K562 (cell line): ENCODE data around the gene TAS1R3. TPM values are rescaled to one million over a fixed set of nuclear protein-coding genes. Genes with fewer than 3 reads are reported as not detected.

Experiments
- BRD9 ChIP-seq: fragments of 450-650 bp; IDR thresholded peaks from 2 replicates; pipeline ENCODE4 v1.6.1; 2018; ENCODE audit warnings: low read depth; ENCODE audit not compliant: partially characterized antibody
- CREM ChIP-seq: IDR thresholded peaks from 2 replicates; pipeline ENCODE4 v1.6.1; 2014; ENCODE audit warnings: antibody characterized with exemption, low read depth
- ESRRB ChIP-seq: fragments of 250-450 bp; sonication (Bioruptor Pico); IDR thresholded peaks from 2 replicates; pipeline ENCODE4 v1.5.0; 2020; ENCODE audit warnings: mild to moderate bottlenecking, moderate library complexity, borderline replicate concordance
- HDAC3 ChIP-seq: fragments of 450-650 bp; IDR thresholded peaks from 2 replicates; pipeline ENCODE4 v1.6.1; 2018; ENCODE audit warnings: borderline replicate concordance, mild to moderate bottlenecking, moderate library complexity; ENCODE audit not compliant: partially characterized antibody
- HNRNPUL1 ChIP-seq: fragments of 200-400 bp; formaldehyde crosslinking; IDR thresholded peaks from 2 replicates; pipeline ENCODE4 v1.6.1; 2017; ENCODE audit warnings: low read length
- MAZ ChIP-seq, 2 experiments: fragments of 450-650 bp in 1 of 2; sonication (generic) in 1 of 2; formaldehyde crosslinking; IDR thresholded peaks in 1 of 2; conservative IDR thresholded peaks in 1 of 2; 2 replicates each; pipeline versions ENCODE4 v1.4.0 to v1.5.0; 2020; ENCODE audit warnings: mild to moderate bottlenecking in 1 of 2, missing genetic modification reagents in 1 of 2
- MCM5 ChIP-seq: fragments of 450-650 bp; IDR thresholded peaks from 2 replicates; pipeline ENCODE4 v1.6.1; 2016; ENCODE audit warnings: low read depth
- NFIC ChIP-seq: fragments of 450-650 bp; IDR thresholded peaks from 2 replicates; pipeline ENCODE4 v1.6.1; 2017; ENCODE audit warnings: mild to moderate bottlenecking, inconsistent platforms
- PCBP1 ChIP-seq: fragments of 200-400 bp; formaldehyde crosslinking; IDR thresholded peaks from 2 replicates; pipeline ENCODE4 v1.6.1; 2018; ENCODE audit warnings: mild to moderate bottlenecking, low read depth, low read length; ENCODE audit not compliant: poor library complexity, severe bottlenecking
- POLR2B ChIP-seq: fragments of 450-650 bp; IDR thresholded peaks from 2 replicates; pipeline ENCODE4 v1.6.1; 2018; ENCODE audit warnings: low read depth; ENCODE audit not compliant: partially characterized antibody
- POU5F1 ChIP-seq: fragments of 150-350 bp; IDR thresholded peaks from 2 replicates; pipeline ENCODE4 v1.6.1; 2014; ENCODE audit warnings: borderline replicate concordance, low read length, low read depth, mild to moderate bottlenecking; ENCODE audit not compliant: partially characterized antibody
- RBM14 ChIP-seq: fragments of 200-400 bp; formaldehyde crosslinking; IDR thresholded peaks from 2 replicates; pipeline ENCODE4 v1.6.1; 2018; ENCODE audit warnings: low read depth, mild to moderate bottlenecking, low read length, moderate library complexity, borderline replicate concordance; ENCODE audit not compliant: insufficient read depth
- SIRT6 ChIP-seq: IDR thresholded peaks from one replicate; pipeline ENCODE4 v1.6.1; 2012; ENCODE audit warnings: low read depth, mild to moderate bottlenecking, control low read depth, inconsistent platforms, low read length, moderate library complexity
- TARDBP ChIP-seq: fragments of 450-650 bp; IDR thresholded peaks from 2 replicates; pipeline ENCODE4 v1.6.1; 2016
- TBP ChIP-seq: optimal IDR thresholded peaks from 2 replicates; pipeline ENCODE3; 2011; ENCODE audit warnings: low read depth, low read length, improper control_type of control experiment
- ZNF24 ChIP-seq: fragments of 450-650 bp; IDR thresholded peaks from 2 replicates; pipeline ENCODE4 v1.6.1; 2016
- ZNF696 ChIP-seq: fragments of 250-450 bp; sonication (Bioruptor Pico); conservative IDR thresholded peaks from 2 replicates; pipeline ENCODE4 v1.4.0; 2020; ENCODE audit warnings: mild to moderate bottlenecking, moderate library complexity
- ZNF79 ChIP-seq: fragments of 250-450 bp; sonication (Bioruptor Pico); IDR thresholded peaks from 2 replicates; pipeline ENCODE4 v1.4.0; 2020; ENCODE audit warnings: low read depth, mild to moderate bottlenecking, moderate library complexity
- polyA plus RNA-seq, 8 experiments: library from polyadenylated mRNA; depleted of rRNA in 4 of 8; stranded (reverse) in 5 of 8; unstranded in 3 of 8; fragments of >200 nt; fragmentation: Nextera tagmentation in 2 of 8; fragmentation: Illumina TruSeq in 1 of 8; extraction: Ambion mirVana in 2 of 8; extraction: Trizol in 1 of 8; gene quantifications; 2 replicates each; pipeline versions ENCODE4 v1.2.1 to v1.2.3, GENCODE V29; 2011 to 2014; ENCODE audit warnings: inconsistent platforms in 1 of 8, missing spikeins in 1 of 8
- total RNA-seq, 7 experiments: library from RNA; depleted of rRNA in 6 of 7; stranded (reverse); fragments of >200 nt in 6 of 7; fragmentation: Illumina TruSeq in 2 of 7; extraction: Trizol in 2 of 7; gene quantifications; 2 replicates each; pipeline versions ENCODE4 v1.2.1 to v1.2.3, GENCODE V29; 2011 to 2021; ENCODE audit warnings: low replicate concordance in 1 of 7
- TF ChIP-seq, protein P1 (sequence below): fragments of 250-450 bp; sonication (Bioruptor Pico); IDR thresholded peaks from 2 replicates; pipeline ENCODE4 v1.8.0; 2021; ENCODE audit warnings: mild to moderate bottlenecking, moderate library complexity
- TF ChIP-seq, protein P2 (sequence below): fragments of 450-650 bp; formaldehyde crosslinking; IDR thresholded peaks from 2 replicates; pipeline ENCODE4 v1.4.0; 2020; ENCODE audit warnings: mild to moderate bottlenecking, moderate library complexity
- TF ChIP-seq, protein P3 (sequence below): fragments of 250-450 bp; sonication (Bioruptor Pico); IDR thresholded peaks from 2 replicates; pipeline ENCODE4 v1.5.1; 2021; ENCODE audit warnings: mild to moderate bottlenecking
- TF ChIP-seq, protein P4 (sequence below): fragments of 450-650 bp; formaldehyde crosslinking; IDR thresholded peaks from 2 replicates; pipeline ENCODE4 v1.4.0; 2022; ENCODE audit warnings: missing genetic modification characterization

TAS1R3 gene
- total and polyA plus RNA-seq, 9 of the 15 experiments (the other 6 are each of a cell fraction or from before 2014, with no cell fraction given), result 0.07 to 0.13 TPM; not detected in 7

DNA sequence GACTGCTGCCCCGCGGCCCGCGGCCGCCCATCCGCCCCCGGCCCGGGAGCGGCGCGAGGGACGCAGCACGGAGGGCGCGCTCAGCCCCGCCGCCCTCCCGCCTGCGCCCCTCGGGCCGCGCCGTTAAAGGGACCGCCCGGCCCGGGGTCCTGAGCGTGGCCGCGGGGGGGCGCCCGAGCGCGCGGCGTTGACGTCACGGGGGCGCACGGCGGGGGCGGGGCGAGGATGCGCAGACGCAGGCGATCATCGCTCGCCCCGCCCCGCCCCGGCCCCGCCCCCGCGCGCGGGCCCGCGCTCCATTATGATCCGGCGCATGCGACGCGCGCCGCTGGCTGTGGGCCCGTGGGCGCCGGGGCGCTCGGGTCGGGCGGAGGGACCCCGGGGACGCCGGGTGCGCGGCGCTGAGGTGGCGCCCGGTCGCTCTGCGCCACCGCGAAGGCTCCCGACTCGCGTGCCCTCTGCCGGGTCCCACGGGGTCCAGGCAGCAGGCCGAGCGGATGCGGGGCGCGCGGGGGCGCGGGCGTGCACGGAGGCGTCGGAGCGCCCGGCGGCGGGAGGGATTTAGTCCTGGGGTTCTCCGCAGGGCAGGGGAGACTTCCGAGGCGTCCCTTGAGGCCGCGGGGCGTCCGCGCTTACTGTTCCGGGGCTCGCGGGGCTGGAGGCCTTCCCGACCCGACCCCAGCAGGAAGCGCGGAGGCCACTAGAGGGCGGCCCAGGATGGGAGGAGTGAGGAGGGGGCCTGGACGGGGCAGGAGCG, 18.4 kb downstream of the TAS1R3 start, which contains the start of gene DVL1 (continued):
- TF ChIP-seq POU5F1 (no peak), TBP (peak; percentile 29), ZNF696 (no peak), MAZ (CRISPR knock-in tag; conservative IDR thresholded peaks at IDR 0.05 in 1 of 2, IDR thresholded peaks at IDR 0.05 in 1 of 2) (peak; percentile 79 to 93), HNRNPUL1 (no peak), ESRRB (CRISPR knock-in tag) (no peak), NFIC (peak; percentile 32; the same call in 1 of the 2 replicates), SIRT6 (no peak), PCBP1 (no peak), CREM (peak; percentile 89), ZNF79 (CRISPR knock-in tag) (no peak), ZNF24 (no peak), POLR2B (no peak), HDAC3 (no peak), RBM14 (no peak), BRD9 (no peak), TARDBP (no peak), MCM5 (no peak)
- TF ChIP-seq, protein P1, sequence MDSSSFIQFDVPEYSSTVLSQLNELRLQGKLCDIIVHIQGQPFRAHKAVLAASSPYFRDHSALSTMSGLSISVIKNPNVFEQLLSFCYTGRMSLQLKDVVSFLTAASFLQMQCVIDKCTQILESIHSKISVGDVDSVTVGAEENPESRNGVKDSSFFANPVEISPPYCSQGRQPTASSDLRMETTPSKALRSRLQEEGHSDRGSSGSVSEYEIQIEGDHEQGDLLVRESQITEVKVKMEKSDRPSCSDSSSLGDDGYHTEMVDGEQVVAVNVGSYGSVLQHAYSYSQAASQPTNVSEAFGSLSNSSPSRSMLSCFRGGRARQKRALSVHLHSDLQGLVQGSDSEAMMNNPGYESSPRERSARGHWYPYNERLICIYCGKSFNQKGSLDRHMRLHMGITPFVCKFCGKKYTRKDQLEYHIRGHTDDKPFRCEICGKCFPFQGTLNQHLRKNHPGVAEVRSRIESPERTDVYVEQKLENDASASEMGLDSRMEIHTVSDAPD, result no peak
- TF ChIP-seq, protein P2, sequence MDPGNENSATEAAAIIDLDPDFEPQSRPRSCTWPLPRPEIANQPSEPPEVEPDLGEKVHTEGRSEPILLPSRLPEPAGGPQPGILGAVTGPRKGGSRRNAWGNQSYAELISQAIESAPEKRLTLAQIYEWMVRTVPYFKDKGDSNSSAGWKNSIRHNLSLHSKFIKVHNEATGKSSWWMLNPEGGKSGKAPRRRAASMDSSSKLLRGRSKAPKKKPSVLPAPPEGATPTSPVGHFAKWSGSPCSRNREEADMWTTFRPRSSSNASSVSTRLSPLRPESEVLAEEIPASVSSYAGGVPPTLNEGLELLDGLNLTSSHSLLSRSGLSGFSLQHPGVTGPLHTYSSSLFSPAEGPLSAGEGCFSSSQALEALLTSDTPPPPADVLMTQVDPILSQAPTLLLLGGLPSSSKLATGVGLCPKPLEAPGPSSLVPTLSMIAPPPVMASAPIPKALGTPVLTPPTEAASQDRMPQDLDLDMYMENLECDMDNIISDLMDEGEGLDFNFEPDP (CRISPR knock-in tag), result no peak
- TF ChIP-seq, protein P3, sequence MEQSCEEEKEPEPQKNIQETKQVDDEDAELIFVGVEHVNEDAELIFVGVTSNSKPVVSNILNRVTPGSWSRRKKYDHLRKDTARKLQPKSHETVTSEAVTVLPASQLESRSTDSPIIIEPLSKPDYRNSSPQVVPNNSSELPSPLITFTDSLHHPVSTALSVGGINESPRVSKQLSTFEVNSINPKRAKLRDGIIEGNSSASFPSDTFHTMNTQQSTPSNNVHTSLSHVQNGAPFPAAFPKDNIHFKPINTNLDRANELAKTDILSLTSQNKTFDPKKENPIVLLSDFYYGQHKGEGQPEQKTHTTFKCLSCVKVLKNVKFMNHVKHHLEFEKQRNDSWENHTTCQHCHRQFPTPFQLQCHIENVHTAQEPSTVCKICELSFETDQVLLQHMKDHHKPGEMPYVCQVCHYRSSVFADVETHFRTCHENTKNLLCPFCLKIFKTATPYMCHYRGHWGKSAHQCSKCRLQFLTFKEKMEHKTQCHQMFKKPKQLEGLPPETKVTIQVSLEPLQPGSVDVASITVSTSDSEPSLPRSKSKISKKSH (CRISPR knock-in tag), result no peak
- TF ChIP-seq, protein P4, sequence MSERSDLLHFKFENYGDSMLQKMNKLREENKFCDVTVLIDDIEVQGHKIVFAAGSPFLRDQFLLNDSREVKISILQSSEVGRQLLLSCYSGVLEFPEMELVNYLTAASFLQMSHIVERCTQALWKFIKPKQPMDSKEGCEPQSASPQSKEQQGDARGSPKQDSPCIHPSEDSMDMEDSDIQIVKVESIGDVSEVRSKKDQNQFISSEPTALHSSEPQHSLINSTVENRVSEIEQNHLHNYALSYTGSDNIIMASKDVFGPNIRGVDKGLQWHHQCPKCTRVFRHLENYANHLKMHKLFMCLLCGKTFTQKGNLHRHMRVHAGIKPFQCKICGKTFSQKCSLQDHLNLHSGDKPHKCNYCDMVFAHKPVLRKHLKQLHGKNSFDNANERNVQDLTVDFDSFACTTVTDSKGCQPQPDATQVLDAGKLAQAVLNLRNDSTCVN (CRISPR knock-in tag), result no peak
